Small intestine (tissue), 7 donors: Measurements from ENCODE around the gene CSNK2A3. TPM values are rescaled to one million over a fixed set of nuclear protein-coding genes. Genes with fewer than 3 reads are reported as not detected.

Source experiments
- DNase-seq, 2 donors: peaks; one replicate each; pipeline versions ENCODE4 v3.0.0 to v3.0.0-alpha.2; 2013
- FAIRE-seq: peaks from 2 replicates; lab custom pipeline; 2012; peaks lifted over from hg19 to GRCh38; lab: Jason Lieb, UNC
- H3K27ac ChIP-seq, 3 donors: one replicate each; pipeline ENCODE4 v1.5.1; 2013; ENCODE audit warnings: low read length in 2 of 3, mild to moderate bottlenecking in 2 of 3, control low read depth in 1 of 3, inconsistent platforms in 1 of 3, low read depth in 1 of 3, moderate library complexity in 1 of 3
- H3K27me3 ChIP-seq, 3 donors: one replicate each; pipeline ENCODE4 v1.6.1; 2013; ENCODE audit warnings: low read length in 3 of 3, inconsistent platforms in 1 of 3; ENCODE audit not compliant: control insufficient read depth in 3 of 3, insufficient read depth in 3 of 3
- H3K36me3 ChIP-seq, 3 donors: one replicate each; pipeline ENCODE4 v1.6.1; 2013; ENCODE audit warnings: low read length in 3 of 3, inconsistent platforms in 1 of 3, low read depth in 1 of 3, mild to moderate bottlenecking in 1 of 3, moderate library complexity in 1 of 3; ENCODE audit not compliant: control insufficient read depth in 3 of 3, insufficient read depth in 2 of 3
- H3K4me1 ChIP-seq, 3 donors: one replicate each; pipeline ENCODE4 v1.6.1; 2013; ENCODE audit warnings: low read length in 2 of 3, inconsistent platforms in 1 of 3, low read depth in 1 of 3, mild to moderate bottlenecking in 1 of 3, moderate library complexity in 1 of 3; ENCODE audit not compliant: control insufficient read depth in 3 of 3, insufficient read depth in 2 of 3
- H3K4me3 ChIP-seq, 3 donors: one replicate each; pipeline ENCODE4 v1.5.1; 2013; ENCODE audit warnings: low read length in 3 of 3, control low read depth in 1 of 3, inconsistent platforms in 1 of 3, low read depth in 1 of 3, mild to moderate bottlenecking in 1 of 3, moderate library complexity in 1 of 3
- H3K9me3 ChIP-seq, 2 donors: one replicate each; pipeline ENCODE4 v1.6.1; 2013; ENCODE audit warnings: low read depth in 1 of 2, low read length in 1 of 2; ENCODE audit not compliant: control insufficient read depth in 2 of 2, insufficient read depth in 1 of 2
- WGBS, 3 donors: extraction: QIAGEN DNeasy Blood & Tissue Kit; methylation state at CpG; one replicate each; pipeline ENCODE4 v1.1.7; 2013; 5-methylcytosine and 5-hydroxymethylcytosine counted together
- polyA plus RNA-seq, 4 donors: library from polyadenylated mRNA; stranded (reverse) in 3 of 4; unstranded in 1 of 4; fragments of 200-250 nt in 3 of 4; fragments of 120-200 nt in 1 of 4; gene quantifications; one replicate each; pipeline versions ENCODE4 v1.2.1 to v1.2.3, GENCODE V29; 2013
- donor health status: healthy with polysubstance abuse.
- donor health status: control.
- donor health status: control.
- donor health status: Bipolar disorder and iron deficiency.
- donor health status: healthy.

Gene CSNK2A3
- polyA plus RNA-seq, 4 donors = 0.51 to 2.8 (median 1.0) TPM

DNA sequence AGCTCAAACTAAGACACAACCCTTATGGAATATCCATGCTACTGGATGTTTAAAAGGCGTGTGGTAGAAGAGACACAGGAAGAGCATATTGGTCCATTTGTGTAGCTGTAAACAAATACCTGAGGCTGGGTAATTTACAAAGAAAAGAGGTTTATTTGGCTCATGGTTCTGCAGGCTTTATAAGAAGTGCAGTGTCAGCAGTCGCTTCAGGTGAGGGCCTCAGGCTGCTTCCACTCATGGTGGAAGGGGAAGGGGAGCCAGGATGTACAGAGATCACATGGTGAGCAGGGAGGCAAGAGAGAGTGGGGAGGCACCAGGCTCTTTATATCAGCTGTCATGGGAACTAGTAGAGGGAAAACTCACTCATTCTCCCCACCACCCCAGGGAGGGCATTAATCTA is 31.8 kb upstream of the CSNK2A3 start:
- 89 to 100% (median 91%) methylated on average over 2 of the region's 2 CpGs for WGBS, 3 donors
- DNase-seq = no peak
- no peaks in the 10 kb centered on the region for H3K36me3 ChIP-seq
- H3K27me3 ChIP-seq = peaks cover 0 to 2% (median 0%) of the 10 kb centered on the region in 3 donors
- no peaks in the 10 kb centered on the region for H3K9me3 ChIP-seq
- FAIRE-seq = no peak
- no peak overlapping the region for H3K4me3 ChIP-seq
- peaks cover 0 to 1% (median 0%) of the 10 kb centered on the region in 3 donors for H3K4me1 ChIP-seq
- H3K27ac ChIP-seq = no peak overlapping the region

DNA sequence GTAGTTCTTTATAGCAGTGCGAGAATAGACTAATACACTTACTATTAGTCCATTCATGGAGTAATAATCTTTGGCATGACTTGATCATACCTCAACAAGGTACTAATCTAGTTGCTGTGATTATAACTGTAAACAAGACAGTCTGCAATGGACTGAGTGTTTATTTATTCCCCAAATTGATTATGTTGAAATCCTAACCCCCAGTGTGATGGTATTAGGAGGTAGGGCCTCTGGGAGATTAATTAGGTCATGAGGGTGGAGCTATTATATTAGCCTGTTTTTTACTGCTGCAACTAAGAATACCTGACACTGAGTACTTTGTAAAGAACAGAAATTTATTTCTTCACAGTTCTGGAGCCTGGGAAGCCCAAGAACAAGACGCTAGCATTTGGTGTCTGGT is 30.9 kb upstream of the CSNK2A3 start:
- Histone ChIP-seq H3K27me3 (peaks cover 0 to 2% (median 0%) of the 10 kb centered on the region in 3 donors), H3K4me1 (peaks cover 0 to 1% (median 0%) of the 10 kb centered on the region in 3 donors), H3K36me3 (no peaks in the 10 kb centered on the region), H3K9me3 (no peaks in the 10 kb centered on the region), H3K4me3 (no peak overlapping the region), H3K27ac (no peak overlapping the region)
- DNase-seq (no peak), FAIRE-seq (no peak)
- whole genome bisulfite sequencing, 3 donors = 91 to 96% (median 94%) methylated on average over 2 of the region's 2 CpGs

DNA sequence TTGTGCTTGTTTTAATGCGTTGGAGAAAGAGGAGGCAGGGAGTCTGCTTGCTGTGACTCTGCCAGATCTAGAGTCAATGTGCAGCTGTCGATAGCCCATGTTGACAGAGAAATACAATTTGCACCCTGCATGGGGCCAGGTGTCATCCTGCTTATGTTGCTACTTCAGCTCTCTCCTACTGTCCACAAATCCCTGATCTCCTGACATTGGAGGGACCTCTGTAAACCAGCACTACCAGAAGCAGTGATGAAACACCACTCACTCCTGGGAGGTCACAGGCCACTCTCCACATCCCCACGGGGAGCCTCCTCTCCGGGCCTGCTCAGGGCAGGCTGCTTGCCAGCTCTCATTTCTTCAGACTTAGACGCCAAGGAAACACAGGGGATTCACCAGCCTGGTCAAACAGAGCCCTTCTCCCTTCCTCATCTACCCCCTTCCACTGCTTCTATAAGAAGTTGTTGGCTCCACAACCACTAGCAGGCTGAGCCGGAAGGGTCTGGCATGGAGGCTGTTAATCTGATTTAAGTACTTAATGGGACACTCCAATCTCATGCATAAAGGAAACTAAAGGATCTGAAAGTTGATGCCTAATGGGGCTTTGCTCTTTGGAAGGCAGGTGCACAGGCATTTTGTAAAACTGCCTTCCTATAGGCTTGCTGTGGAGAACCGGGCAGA is 29.9 kb upstream of the CSNK2A3 start:
- H3K9me3 ChIP-seq = no peaks in the 10 kb centered on the region
- H3K4me3 ChIP-seq = no peak overlapping the region
- no peaks in the 10 kb centered on the region for H3K36me3 ChIP-seq
- peaks cover 0 to 1% (median 0%) of the 10 kb centered on the region in 3 donors for H3K4me1 ChIP-seq
- DNase-seq = no peak
- FAIRE-seq = no peak
- peaks cover 0 to 2% (median 0%) of the 10 kb centered on the region in 3 donors for H3K27me3 ChIP-seq
- WGBS, 3 donors = 63 to 71% (median 71%) methylated on average over 7 of the region's 7 CpGs
- H3K27ac ChIP-seq = no peak overlapping the region

DNA sequence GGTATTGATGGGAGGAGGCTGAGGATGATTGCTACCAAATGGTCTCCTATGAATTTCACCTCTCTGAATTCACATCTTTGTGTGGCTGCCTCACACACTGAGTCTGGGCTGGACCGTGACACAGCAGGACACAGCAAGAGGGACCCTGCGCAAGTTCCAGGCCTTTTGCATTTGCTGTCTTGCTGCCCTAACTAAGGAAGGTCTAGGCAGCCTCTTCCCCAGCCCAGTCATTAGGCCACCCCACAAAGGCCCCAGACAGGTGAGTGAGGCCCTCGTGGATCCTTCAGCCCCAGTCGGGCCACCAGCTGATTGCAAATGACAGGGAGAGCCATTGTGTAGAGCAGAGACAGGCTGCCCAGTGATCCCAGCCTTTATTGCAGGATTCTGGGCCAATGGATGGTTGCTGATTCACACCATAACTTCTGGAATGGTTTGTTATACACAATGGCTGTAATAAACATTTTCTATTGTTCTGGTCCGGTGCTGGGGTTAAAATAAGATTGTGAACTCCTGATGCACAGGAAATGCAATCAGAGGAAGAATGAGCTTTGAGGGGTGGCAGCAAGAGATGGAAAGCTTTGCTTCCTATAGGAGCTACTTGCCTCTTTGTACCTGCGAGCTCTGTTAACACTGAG is 28.5 kb upstream of the CSNK2A3 start:
- Histone ChIP-seq H3K27me3 (peaks cover 0 to 2% (median 0%) of the 10 kb centered on the region in 3 donors), H3K4me1 (no peaks in the 10 kb centered on the region), H3K9me3 (no peaks in the 10 kb centered on the region), H3K4me3 (no peak overlapping the region), H3K27ac (no peak overlapping the region), H3K36me3 (no peaks in the 10 kb centered on the region)
- WGBS, 3 donors = 73 to 76% (median 74%) methylated on average over 6 of the region's 6 CpGs
- DNase-seq (no peak), FAIRE-seq (no peak)

DNA sequence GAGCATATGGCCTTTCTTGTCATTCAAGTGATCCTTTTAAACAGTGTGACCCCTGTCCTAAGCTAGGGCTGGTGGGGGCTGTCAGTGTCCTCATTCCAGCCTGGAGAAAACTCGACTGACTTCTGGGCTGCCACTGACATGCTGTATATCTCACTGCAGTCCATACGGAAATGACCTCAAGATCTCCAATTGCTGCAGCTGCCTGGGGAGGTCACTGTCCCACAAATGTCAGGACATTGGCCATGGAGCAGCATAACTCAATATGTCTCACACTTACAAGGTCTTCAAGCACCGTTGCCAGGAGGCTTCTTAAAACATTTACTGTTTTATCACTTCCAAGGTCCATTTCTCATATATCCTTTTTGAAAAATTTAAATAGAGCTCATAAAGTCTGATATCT is 27.8 kb upstream of the CSNK2A3 start:
- Histone ChIP-seq H3K27me3 (peaks cover 0 to under 1% (median 0%) of the 10 kb centered on the region in 3 donors), H3K9me3 (no peaks in the 10 kb centered on the region), H3K4me1 (no peaks in the 10 kb centered on the region), H3K27ac (no peak overlapping the region), H3K36me3 (no peaks in the 10 kb centered on the region), H3K4me3 (no peak overlapping the region)
- FAIRE-seq (no peak), DNase-seq (no peak)
- WGBS, 3 donors = 23 to 53% (median 33%) methylated on average over 3 of the region's 3 CpGs

DNA sequence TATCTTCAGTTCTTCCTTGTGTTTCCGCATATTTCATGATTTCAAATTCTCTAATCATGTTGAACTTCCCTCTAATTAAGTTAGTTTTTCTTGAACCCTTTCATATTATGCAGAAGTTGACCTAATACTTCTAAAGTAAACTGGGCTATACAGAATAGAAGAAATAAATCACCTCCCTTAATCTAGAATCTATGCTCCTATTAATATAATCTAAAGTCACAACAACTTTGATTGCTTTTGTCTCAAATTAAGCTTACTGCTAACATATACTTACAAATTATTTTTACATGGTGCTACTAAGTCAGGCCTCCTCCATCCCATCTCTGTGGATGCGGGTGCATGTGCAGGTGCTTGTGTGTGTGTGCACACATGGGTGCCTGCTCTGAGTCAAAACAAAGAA is 27.3 kb upstream of the CSNK2A3 start:
- FAIRE-seq (no peak), DNase-seq (no peak)
- H3K36me3 ChIP-seq = no peaks in the 10 kb centered on the region
- H3K27me3 ChIP-seq = no peaks in the 10 kb centered on the region
- H3K4me3 ChIP-seq = no peak overlapping the region
- WGBS, 3 donors = 91 to 99% (median 96%) methylated on average over 2 of the region's 2 CpGs
- no peak overlapping the region for H3K27ac ChIP-seq
- no peaks in the 10 kb centered on the region for H3K9me3 ChIP-seq
- no peaks in the 10 kb centered on the region for H3K4me1 ChIP-seq

DNA sequence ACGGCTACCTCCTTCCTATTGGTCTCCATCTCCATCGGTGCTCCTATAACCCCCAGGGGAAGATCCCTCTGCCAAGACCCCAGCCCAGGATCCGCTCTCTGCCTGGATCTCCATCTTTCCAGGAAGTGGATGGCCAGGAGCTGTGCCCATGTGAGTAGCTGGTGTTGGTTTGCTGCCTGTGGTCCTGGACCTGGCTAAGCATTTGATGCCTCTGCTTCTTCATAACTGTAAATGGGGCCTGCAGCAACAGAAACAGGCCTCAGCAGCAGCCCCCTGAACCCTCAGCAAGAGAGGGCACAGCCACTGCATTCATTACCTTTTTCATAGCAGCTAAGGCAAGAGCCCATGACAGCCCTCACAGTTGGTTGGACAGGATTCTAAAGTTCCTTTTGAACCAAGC is 26.6 kb upstream of the CSNK2A3 start:
- no peak for DNase-seq
- 86 to 91% (median 87%) methylated on average over 3 of the region's 3 CpGs for WGBS, 3 donors
- no peaks in the 10 kb centered on the region for H3K4me1 ChIP-seq
- H3K36me3 ChIP-seq = no peaks in the 10 kb centered on the region
- no peak overlapping the region for H3K4me3 ChIP-seq
- H3K9me3 ChIP-seq = no peaks in the 10 kb centered on the region
- no peaks in the 10 kb centered on the region for H3K27me3 ChIP-seq
- no peak for FAIRE-seq
- no peak overlapping the region for H3K27ac ChIP-seq

DNA sequence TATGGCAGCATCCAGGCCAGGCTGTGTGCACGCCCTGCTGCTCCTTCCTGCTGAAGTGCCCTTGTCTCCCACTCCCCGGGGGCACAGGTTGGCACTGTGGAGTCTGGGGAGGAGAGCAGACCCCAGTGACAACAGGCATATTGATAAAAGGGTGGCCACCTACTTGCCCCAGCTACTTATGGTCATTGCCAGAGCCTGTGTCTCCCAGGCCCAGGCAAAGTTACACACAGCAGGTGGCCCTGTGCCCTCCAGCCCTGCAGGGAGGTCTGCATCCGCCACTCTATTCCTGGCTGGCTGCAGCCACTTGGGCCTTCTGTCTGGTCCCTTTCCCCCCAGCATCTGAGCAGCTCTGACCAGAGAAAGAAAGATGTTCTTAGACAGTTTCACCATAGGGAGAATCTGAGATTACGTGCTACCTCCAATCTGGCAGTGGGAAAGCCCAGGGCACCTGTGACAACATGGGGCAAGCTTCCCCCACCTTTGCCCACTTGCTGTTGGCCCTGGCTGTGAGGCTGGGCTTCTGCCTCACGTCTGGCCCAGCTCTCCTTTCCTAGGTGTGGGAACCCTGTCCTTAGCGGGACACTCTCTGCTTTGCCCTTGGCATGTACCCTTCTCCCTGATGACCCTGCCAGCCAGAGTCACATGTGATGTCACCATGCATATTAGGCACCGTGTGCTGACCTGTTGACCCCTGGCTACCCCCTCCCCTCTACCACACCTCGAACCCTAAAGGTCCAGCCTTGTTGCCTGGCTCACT is 25.3 kb upstream of the CSNK2A3 start:
- no peak overlapping the region for H3K27ac ChIP-seq
- H3K9me3 ChIP-seq = no peaks in the 10 kb centered on the region
- H3K36me3 ChIP-seq = no peaks in the 10 kb centered on the region
- FAIRE-seq (no peak), DNase-seq (no peak)
- WGBS, 3 donors = 66 to 77% (median 73%) methylated on average over 8 of the region's 8 CpGs
- no peaks in the 10 kb centered on the region for H3K27me3 ChIP-seq
- H3K4me3 ChIP-seq = no peak overlapping the region
- no peaks in the 10 kb centered on the region for H3K4me1 ChIP-seq
